B cell (primary cell): ENCODE data around the gene ZSCAN31. TPM values are rescaled to one million over a fixed set of nuclear protein-coding genes. Genes with fewer than 3 reads are reported as not detected.

Experiments
- ATAC-seq: fragments of 200-7000 bp; cut with Tn5 transposase; one replicate; pipeline ENCODE4 v1.10.0; 2021; ENCODE audit warnings: low read depth, mild to moderate bottlenecking, moderate number of reproducible peaks, moderate library complexity
- CTCF ChIA-PET: fragments of 350-600 bp; sonication (Branson Sonifier 250); formaldehyde crosslinking; loops from one replicate; lab custom pipeline; 2021; ENCODE audit warnings: antibody characterized with exemption, inconsistent platforms; lab: Charles Lee
- POLR2A ChIA-PET: fragments of 350-600 bp; sonication (Branson Sonifier 250); formaldehyde crosslinking; loops from one replicate; lab custom pipeline; 2021; ENCODE audit warnings: antibody characterized with exemption; lab: Charles Lee
- DNase-seq: peaks from one replicate; pipeline ENCODE4 v3.0.0; 2013
- H2AFZ ChIP-seq: 2 replicates; pipeline ENCODE4 v1.6.1; 2012; ENCODE audit warnings: mild to moderate bottlenecking, low read depth, low read length; ENCODE audit not compliant: insufficient read depth, poor library complexity, severe bottlenecking
- H3K27ac ChIP-seq, 2 donors: 1 replicate in 1 of 2; 2 replicates in 1 of 2; pipeline ENCODE4 v1.5.1; 2012 to 2013; ENCODE audit warnings: low read length in 2 of 2, mild to moderate bottlenecking in 2 of 2, moderate library complexity in 1 of 2
- H3K27me3 ChIP-seq, 4 experiments: fragments of 200-600 bp in 1 of 4; sonication (generic) in 1 of 4; replicated peaks in 1 of 4; 1 replicate in 2 of 4; 2 replicates in 2 of 4; pipeline versions ENCODE4 v1.6.1 to v1.7.0; 2013 to 2016; ENCODE audit warnings: low read length in 3 of 4, mild to moderate bottlenecking in 2 of 4, mixed read lengths in 1 of 4, moderate library complexity in 1 of 4; ENCODE audit not compliant: insufficient read depth in 4 of 4, control insufficient read depth in 3 of 4; ENCODE audit errors: control extremely low read depth in 1 of 4
- H3K36me3 ChIP-seq, 2 experiments: replicated peaks in 1 of 2; 1 replicate in 1 of 2; 2 replicates in 1 of 2; pipeline versions ENCODE4 v1.6.1 to v1.7.1; 2013; ENCODE audit warnings: low read length in 1 of 2; ENCODE audit not compliant: insufficient read depth in 2 of 2, control insufficient read depth in 1 of 2; ENCODE audit errors: control extremely low read depth in 1 of 2, extremely low read depth in 1 of 2
- H3K4me1 ChIP-seq, 2 donors: fragments of 200-600 bp in 1 of 2; sonication (generic) in 1 of 2; 1 replicate in 1 of 2; 2 replicates in 1 of 2; pipeline versions ENCODE4 v1.5.1 to v1.6.1; 2013 to 2017; ENCODE audit warnings: low read length in 2 of 2; ENCODE audit not compliant: control insufficient read depth in 2 of 2, insufficient read depth in 2 of 2
- H3K4me2 ChIP-seq: replicated peaks from 2 replicates; pipeline ENCODE3; 2012; ENCODE audit warnings: mild to moderate bottlenecking, low read depth, low read length; ENCODE audit not compliant: poor library complexity, severe bottlenecking
- H3K4me3 ChIP-seq, 5 experiments: fragments of 200-600 bp in 1 of 5; sonication (generic) in 1 of 5; 1 replicate in 3 of 5; 2 replicates in 2 of 5; pipeline versions ENCODE4 v1.5.1 to v1.7.0; 2011 to 2016; ENCODE audit warnings: low read length in 4 of 5, mild to moderate bottlenecking in 4 of 5, low read depth in 2 of 5, control low read depth in 1 of 5, moderate library complexity in 1 of 5; ENCODE audit not compliant: insufficient read depth in 1 of 5; ENCODE audit errors: control extremely low read depth in 1 of 5, extremely low read depth in 1 of 5
- H3K79me2 ChIP-seq: fragments of 200-600 bp; sonication (generic); one replicate; pipeline ENCODE4 v1.6.0; 2016; ENCODE audit warnings: low read length; ENCODE audit not compliant: control insufficient read depth, insufficient read depth
- H3K9ac ChIP-seq: fragments of 200-600 bp; sonication (generic); 2 replicates; pipeline ENCODE4 v1.6.1; 2017; ENCODE audit warnings: mild to moderate bottlenecking, low read length, moderate library complexity
- H3K9me3 ChIP-seq, 3 donors: one replicate each; pipeline versions ENCODE4 v1.6.1 to v1.7.1; 2013; ENCODE audit warnings: low read length in 2 of 3; ENCODE audit not compliant: control insufficient read depth in 2 of 3, insufficient read depth in 1 of 3; ENCODE audit errors: control extremely low read depth in 1 of 3
- H4K20me1 ChIP-seq: 2 replicates; pipeline ENCODE4 v1.6.0; 2012; ENCODE audit warnings: mild to moderate bottlenecking, low read length; ENCODE audit not compliant: insufficient read depth, control insufficient read depth, poor library complexity, severe bottlenecking
- H3K27ac Mint-ChIP-seq: one replicate; pipeline ENCODE4 v1.8.0; 2021; ENCODE audit warnings: mixed read lengths
- H3K27me3 Mint-ChIP-seq: one replicate; pipeline ENCODE4 v1.8.0; 2021; ENCODE audit warnings: mixed read lengths
- H3K4me1 Mint-ChIP-seq: one replicate; pipeline ENCODE4 v1.8.0; 2021; ENCODE audit warnings: mixed read lengths
- H3K4me3 Mint-ChIP-seq: one replicate; pipeline ENCODE4 v1.8.0; 2021; ENCODE audit warnings: mixed read lengths
- H3K9me3 Mint-ChIP-seq: one replicate; pipeline ENCODE4 v1.8.0; 2022; ENCODE audit warnings: mixed read lengths; ENCODE audit not compliant: insufficient read depth
- CTCF ChIP-seq: fragments of 200-600 bp; IDR thresholded peaks from one replicate; pipeline ENCODE4 v1.8.0; 2022; ENCODE audit warnings: antibody characterized with exemption, mild to moderate bottlenecking
- EZH2 ChIP-seq: IDR thresholded peaks from 2 replicates; pipeline ENCODE4 v1.6.1; 2012; ENCODE audit warnings: borderline replicate concordance, low read depth, mild to moderate bottlenecking, moderate library complexity, low read length; ENCODE audit not compliant: insufficient read depth, poor library complexity, severe bottlenecking
- WGBS: methylation state at CpG from one replicate; pipeline ENCODE4 v1.1.5; 2013; ENCODE audit warnings: missing lambda C conversion rate; ENCODE audit not compliant: insufficient coverage; 5-methylcytosine and 5-hydroxymethylcytosine counted together
- intact Hi-C: fragments of 100-400 bp; cut with micrococcal nuclease; formaldehyde crosslinking; loops from one replicate; pipeline ENCODE4 v1.10.0; 2022
- polyA minus RNA-seq: library from RNA; depleted of rRNA, polyadenylated mRNA; stranded (reverse); fragments of >200 nt; gene quantifications from 2 replicates; pipeline ENCODE4 v1.2.3, GENCODE V29; 2012
- polyA plus RNA-seq: library from polyadenylated mRNA; depleted of rRNA; stranded (reverse); fragments of >200 nt; gene quantifications from 2 replicates; pipeline ENCODE4 v1.2.3, GENCODE V29; 2012
- total RNA-seq, 2 donors: library from RNA; stranded (reverse); fragments of 120-200 nt in 1 of 2; gene quantifications; 1 replicate in 1 of 2; 2 replicates in 1 of 2; pipeline versions ENCODE4 v1.2.3 to v1.2.4, GENCODE V29; 2013 to 2022

Gene ZSCAN31
- 2.9 and 4.6 TPM in 2 replicates for total RNA-seq
- total RNA-seq (2013): 1.6 TPM
- polyA plus RNA-seq: 1.9 and 3.1 TPM in 2 replicates
- 0.69 and 2.1 TPM in 2 replicates for polyA minus RNA-seq

- WGBS: under 1% methylated on average over 32 of the region's 35 CpGs
- Histone ChIP-seq H2AFZ (peak within 1 kb of the TSS; percentile 83), H3K9ac (peak within 1 kb of the TSS; percentile 99), H3K4me3 (peak within 1 kb of the TSS; percentile 72 to 98 (median 86)), H4K20me1 (no peaks in the 10 kb centered on the region), H3K4me1 (peaks cover 11 to 18% of the 10 kb centered on the region in 2 donors), H3K4me2 (peak within 1 kb of the TSS; percentile 86), H3K36me3 (no peaks in the 10 kb centered on the region), H3K9me3 (peaks cover 0 to 9% (median 0%) of the 10 kb centered on the region in 3 donors), H3K27me3 (no peaks in the 10 kb centered on the region), H3K27ac (peak within 1 kb of the TSS; percentile 95 to 96), H3K79me2 (no peaks in the 10 kb centered on the region)
- Mint-ChIP-seq H3K4me3 (no peak within 1 kb of the TSS), H3K4me1 (no peaks in the 10 kb centered on the region), H3K9me3 (peaks cover 9% of the 10 kb centered on the region), H3K27me3 (no peaks in the 10 kb centered on the region), H3K27ac (no peak within 1 kb of the TSS)
- peak; percentile 89 for DNase-seq
- intact Hi-C loops: loop anchor here (1.0 to 5.0 kb wide), 8 partner anchors 14 to 438 kb away; partner anchors contain the start of genes PGBD1, ZKSCAN3, ZNF165 and ZSCAN26
- ChIA-PET CTCF (interaction anchor here (0.6 to 1.9 kb wide), 6 partner anchors 13 to 199 kb away, joined by 3 to 6 read pairs (median 4); partner anchors contain the start of gene ZSCAN26), POLR2A (interaction anchor here (0.5 to 1.1 kb wide), 10 partner anchors 14 to 1785 kb away, joined by 3 to 4 read pairs (median 3); partner anchors contain the start of genes ZKSCAN3 and ZSCAN26)
- peak; percentile 87 for ATAC-seq
- TF ChIP-seq CTCF: no peak
- TF ChIP-seq EZH2: no peak
These were observed at the start of gene ZSCAN31 for GRCh38 chr6:28335564-28336283. TSS of gene ZSCAN31 (minus strand) at chr6:28336148. CDS start at chr6:28329683, 6,465 bp downstream.
